Measurements from ENCODE around the gene ACTL7B. TPM values are rescaled to one million over a fixed set of nuclear protein-coding genes. Genes with fewer than 3 reads are reported as not detected.
"Not testable (repeated sequence)": the region's sequence is repeated elsewhere in the genome, so short reads cannot be mapped to it uniquely, and the experiment has no call there.

ACTL7B gene
- total RNA-seq, 1 experiment from 2014 or later = not detected

GRCh38 chr9:108844856-108845255 lies 10.9 kb downstream of the ACTL7B start:
- no peak for DNase-seq (ENCODE audit: low spot score)

GRCh38 chr9:108844391-108844790 lies 11.4 kb downstream of the ACTL7B start:
- DNase-seq (ENCODE audit: low spot score) = no peak

GRCh38 chr9:108842610-108843295 lies 13.0 kb downstream of the ACTL7B start:
- no peak for DNase-seq (ENCODE audit: low spot score)

DNA sequence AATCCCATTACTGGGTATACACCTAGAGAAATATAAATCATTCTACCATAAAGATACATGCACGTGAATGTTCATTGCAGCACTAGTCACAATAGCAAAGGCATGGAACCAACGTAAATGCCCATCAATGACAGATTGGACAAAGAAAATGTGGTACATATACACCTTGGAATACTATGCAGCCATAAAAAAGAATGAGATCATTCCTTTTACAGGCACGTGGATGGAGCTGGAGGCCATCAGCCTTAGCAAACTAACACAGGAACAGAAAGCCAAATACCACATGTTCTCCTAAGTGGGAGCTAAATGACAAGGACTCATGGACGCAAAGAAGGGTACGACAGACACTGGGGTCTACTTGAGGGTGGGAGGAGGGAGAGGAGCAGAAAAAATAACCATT lies 16.2 kb downstream of the ACTL7B start:
- not testable (repeated sequence) for DNase-seq (ENCODE audit: low spot score)

GRCh38 chr9:108838017-108838416 lies 17.8 kb downstream of the ACTL7B start:
- no peak for DNase-seq (ENCODE audit: low spot score)

GRCh38 chr9:108837530-108837929 lies 18.3 kb downstream of the ACTL7B start:
- peak; percentile 32 for DNase-seq (ENCODE audit: low spot score)

GRCh38 chr9:108836781-108837180 lies 19.0 kb downstream of the ACTL7B start:
- DNase-seq (ENCODE audit: low spot score) = peak; percentile 21

DNA sequence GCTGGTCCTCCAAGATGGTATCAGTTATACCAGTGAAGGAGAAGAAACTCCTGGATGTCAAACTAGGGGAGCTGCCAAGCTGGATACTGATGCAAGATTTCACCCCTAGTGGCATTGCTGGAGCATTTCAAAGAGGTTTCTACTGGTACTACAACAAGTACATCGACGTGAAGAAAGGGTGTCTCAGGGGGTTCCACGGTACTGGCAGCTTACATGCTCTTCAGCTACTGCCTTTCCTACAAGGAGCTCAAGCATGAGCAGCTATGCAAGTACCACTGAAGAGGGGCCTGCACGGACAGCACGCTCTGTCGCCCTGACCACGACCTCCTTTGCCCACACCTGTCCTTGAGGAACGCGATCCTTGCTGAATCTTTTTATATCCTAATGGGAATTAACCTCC lies 19.5 kb downstream of the ACTL7B start:
- DNase-seq (ENCODE audit: low spot score) = no peak

DNA sequence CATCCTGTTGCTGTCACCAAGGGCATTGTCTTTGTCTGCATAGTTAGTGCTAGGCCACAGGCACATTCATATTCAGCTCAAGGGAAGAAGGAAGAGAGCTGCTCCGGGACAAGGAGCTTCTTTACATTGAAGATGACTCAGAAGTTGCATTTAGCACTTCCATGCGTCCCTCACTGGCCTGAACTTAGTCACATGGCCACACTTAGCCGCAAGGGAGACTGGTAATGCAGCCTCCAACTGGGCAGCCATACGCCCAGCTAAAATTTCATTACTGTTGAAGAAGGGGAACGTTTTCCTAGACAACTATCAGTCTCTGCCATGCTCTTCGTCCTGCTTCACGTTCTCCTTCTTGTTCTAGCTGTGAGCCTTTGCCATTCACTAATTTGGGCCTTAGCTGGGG lies 20.0 kb downstream of the ACTL7B start:
- DNase-seq (ENCODE audit: low spot score) = no peak

GRCh38 chr9:108834959-108835665 lies 20.7 kb downstream of the ACTL7B start:
- no peak for DNase-seq (ENCODE audit: low spot score)

- no peak for DNase-seq (ENCODE audit: low spot score)
These were observed 23.6 kb downstream of the ACTL7B start for GRCh38 chr9:108832179-108832500.

DNA sequence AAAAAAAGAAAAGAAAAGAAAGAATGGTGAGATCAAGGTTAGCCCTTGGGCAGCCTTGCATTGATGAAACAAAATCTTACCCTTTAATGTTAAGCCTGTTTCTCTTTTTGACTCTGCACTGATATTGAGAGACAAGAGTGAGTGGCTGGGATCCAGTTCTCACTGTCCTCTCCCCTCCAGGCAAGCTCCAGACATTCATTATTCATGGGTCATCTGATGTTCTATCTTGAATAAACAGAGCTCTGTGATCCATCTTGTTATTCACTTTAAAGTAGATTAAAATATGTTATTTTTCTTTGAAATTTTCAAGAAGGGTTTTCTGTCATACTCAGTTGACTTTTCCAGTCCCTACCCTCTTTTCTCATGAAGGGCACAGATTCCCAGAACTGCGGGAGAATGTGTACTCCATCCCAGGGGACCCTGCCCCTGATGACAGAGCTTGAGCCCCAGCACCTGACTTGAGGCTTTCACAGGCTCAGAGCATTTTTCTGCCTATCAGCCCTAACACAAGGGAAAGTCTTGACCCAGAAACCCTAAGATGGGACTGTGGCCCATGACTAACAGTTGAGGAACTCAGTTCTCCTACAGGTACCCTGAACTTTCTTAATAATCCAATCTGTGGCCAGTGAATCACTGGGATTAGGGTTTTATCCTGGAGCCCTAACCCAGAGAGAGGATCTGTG lies 24.1 kb downstream of the ACTL7B start:
- no peak for DNase-seq (ENCODE audit: low spot score)

- DNase-seq (ENCODE audit: low spot score) = no peak
These were observed 25.5 kb downstream of the ACTL7B start for GRCh38 chr9:108830272-108830671.

DNA sequence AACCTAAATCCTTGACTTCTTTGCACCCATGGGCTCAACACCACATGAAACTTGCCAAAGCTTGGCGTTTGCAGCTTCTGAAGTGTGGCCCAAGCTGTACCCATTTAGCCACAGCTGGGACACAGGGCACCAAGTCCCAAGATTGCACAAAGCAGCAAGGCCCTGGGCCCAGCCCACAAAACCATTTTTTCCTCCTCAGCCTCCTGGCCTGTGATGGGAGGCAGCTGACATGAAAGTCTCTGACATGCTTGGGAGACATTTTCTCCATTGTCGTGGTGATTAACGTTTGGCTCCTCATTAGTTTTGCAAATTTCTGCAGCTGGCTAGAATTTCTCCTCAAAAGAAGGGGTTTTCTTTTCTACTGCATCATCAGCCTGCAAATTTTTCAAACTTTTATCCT lies 32.0 kb downstream of the ACTL7B start:
- no peak for DNase-seq (ENCODE audit: low spot score)

DNA sequence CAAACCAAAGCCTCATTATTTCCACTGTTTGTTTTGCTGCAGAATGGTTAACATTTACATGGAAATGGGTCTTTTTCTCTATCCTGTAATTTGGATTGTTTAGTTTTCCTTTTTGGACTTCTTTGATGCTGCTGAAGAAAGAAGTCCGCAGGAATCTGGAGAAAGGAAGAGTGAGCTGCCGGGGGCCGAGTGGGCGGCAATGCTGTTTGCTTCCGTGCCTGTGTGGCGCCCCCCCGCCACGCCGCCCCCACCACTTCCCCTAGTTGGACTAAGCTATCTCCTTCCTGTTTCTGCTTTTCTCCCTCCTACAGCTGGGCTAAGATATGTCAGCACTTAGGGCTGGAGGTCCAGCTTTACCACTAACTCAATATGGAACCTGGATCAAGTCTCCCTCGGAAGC lies 39.7 kb downstream of the ACTL7B start:
- DNase-seq (ENCODE audit: low spot score) = no peak

DNA sequence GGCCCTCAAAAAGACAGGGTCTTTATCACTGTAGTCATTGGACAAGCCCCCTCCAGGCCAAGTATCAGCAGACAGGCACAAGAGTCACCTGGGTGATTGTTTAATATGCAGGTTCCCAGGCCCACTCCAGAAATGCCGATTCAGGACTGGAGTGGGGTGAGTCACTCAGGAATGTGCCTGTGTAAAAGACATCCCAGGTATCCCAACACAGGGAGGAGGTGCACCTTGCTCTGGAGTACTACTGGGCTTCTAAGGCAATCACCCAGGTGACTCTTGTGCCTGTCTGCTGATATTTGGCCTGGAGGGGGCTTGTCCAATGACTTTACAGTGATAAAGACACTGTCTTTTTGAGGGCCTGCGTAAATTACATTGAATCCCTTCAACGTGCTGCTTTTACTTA lies 40.6 kb downstream of the ACTL7B start:
- DNase-seq (ENCODE audit: low spot score) = no peak

DNA sequence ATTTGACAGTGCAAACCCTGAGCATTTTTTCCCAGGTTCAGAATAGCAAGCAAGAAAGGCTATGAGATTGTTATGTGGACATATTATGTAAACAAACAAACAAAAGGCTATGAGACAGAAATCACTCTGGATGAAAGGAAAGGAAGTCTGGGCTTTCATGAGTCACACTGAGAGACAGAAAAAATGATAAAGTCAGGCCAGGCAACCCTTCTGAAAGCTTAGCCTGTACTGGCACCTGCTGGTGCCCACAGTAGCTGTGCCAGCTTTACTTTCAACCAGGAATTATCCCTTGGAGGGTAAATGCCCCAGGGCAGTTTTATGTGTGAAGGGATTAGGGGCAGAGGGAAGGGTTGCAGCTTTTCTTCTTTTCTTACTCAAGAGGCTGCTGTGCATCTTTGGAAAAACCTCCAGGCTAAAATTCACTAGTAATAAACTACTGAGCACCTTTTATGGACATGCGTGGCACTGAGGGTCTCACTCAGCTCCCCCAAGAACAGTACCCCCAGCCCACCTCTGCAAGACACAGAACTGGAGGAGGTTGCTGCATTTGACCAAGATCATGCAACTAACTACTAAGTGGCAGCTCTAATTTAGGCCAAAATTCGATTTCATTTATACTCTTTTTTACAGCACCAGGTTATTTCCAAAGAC lies 41.7 kb downstream of the ACTL7B start:
- peak; percentile 86 for DNase-seq (ENCODE audit: low spot score)

- DNase-seq (ENCODE audit: low spot score) = no peak
These were observed 43.3 kb downstream of the ACTL7B start for GRCh38 chr9:108812396-108813025.

DNA sequence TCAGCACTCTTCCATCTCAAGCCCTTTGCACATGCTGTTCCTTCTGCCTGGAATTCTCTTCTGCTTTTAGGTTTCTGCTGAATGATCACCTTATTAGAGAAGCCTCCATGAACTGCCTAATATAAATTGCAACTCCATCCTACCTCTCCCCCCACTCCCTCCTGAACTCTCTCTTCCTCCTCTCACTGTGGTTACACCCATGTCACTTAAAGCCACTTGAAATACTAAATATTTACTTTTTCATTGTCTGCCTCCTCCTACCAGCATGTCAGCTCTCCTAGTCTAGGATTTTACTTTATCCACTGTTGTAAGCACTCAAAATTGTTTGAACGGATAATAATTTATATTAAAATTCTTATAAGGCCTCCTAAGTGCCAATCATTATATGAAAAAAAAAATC lies 43.8 kb downstream of the ACTL7B start:
- no peak for DNase-seq (ENCODE audit: low spot score)

DNA sequence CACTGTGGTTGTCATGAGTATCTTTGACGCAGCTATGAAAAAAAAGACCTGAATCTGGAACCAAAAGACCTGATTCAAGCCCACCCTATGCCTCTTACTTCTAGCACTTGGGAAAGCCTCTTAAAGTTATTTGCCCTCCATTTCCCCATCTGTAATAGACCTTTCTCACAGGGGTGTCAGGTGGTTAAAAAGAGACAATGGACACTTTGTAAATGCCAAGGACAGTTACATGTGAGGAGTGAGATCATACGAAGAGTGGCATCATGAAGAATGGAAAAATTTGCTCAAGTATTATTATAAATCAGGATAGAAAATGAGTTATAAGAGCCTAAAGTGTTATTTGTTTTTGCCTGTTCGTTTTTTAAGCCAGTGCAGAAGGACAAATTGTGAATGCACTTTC lies 46.5 kb downstream of the ACTL7B start:
- no peak for DNase-seq (ENCODE audit: low spot score)
